COLO829 (cell line): ENCODE results near the gene PTPN5.
"Not testable (repeated sequence)": the region's sequence is repeated elsewhere in the genome, so short reads cannot be mapped to it uniquely, and the experiment has no call there.

Source experiments
- DNase-seq: peaks from one replicate; pipeline ENCODE4 v3.0.0; 2012; ENCODE audit warnings: low spot score

PTPN5 gene

GRCh38 chr11:18681949-18682348, 109.6 kb downstream of the PTPN5 start:
- not testable (repeated sequence) for DNase-seq
